Epithelial cell of proximal tubule (primary cell): ENCODE measurements around the gene ITGA4. TPM values are rescaled to one million over a fixed set of nuclear protein-coding genes. Genes with fewer than 3 reads are reported as not detected.

Source experiments
- DNase-seq: peaks from one replicate; pipeline ENCODE4 v3.0.0-alpha.2; 2011; ENCODE audit warnings: low read depth
- H3K4me3 ChIP-seq: 2 replicates; pipeline ENCODE4 v1.5.1; 2011; ENCODE audit warnings: low read depth, mild to moderate bottlenecking, low read length
- total RNA-seq: library from RNA; depleted of rRNA; stranded (reverse); fragments of >200 nt; gene quantifications from 2 replicates; pipeline ENCODE4 v1.2.3, GENCODE V29; 2015
- TF ChIP-seq, protein P1 (sequence below): conservative IDR thresholded peaks from 2 replicates; pipeline ENCODE4 v1.5.1; 2012; ENCODE audit warnings: low read depth, mild to moderate bottlenecking, low read length

The ITGA4 gene
- total RNA-seq, 1 donor from 2014 or later, result 22.5 TPM

DNA sequence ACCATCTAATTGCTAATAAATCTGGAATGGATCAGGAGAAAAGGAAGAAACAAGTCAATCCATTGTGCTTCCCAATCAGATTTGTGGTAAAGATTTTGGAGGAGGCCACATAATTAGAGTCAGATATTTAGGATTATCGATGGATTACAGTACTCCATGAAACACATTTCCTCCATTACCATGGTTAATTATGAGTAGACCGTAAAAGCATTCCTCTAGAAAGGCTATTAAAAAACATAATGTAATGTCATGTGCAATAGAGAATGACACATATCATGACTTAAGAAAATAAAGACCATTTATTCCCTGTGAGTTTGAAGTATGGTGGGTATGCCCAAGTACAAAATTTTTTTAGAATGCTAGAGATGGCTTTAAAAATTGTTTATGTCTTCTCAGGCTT is 96.1 kb downstream of the ITGA4 start:
- H3K4me3 ChIP-seq, result no peak overlapping the region
- no peak for DNase-seq
- TF ChIP-seq, protein P1, sequence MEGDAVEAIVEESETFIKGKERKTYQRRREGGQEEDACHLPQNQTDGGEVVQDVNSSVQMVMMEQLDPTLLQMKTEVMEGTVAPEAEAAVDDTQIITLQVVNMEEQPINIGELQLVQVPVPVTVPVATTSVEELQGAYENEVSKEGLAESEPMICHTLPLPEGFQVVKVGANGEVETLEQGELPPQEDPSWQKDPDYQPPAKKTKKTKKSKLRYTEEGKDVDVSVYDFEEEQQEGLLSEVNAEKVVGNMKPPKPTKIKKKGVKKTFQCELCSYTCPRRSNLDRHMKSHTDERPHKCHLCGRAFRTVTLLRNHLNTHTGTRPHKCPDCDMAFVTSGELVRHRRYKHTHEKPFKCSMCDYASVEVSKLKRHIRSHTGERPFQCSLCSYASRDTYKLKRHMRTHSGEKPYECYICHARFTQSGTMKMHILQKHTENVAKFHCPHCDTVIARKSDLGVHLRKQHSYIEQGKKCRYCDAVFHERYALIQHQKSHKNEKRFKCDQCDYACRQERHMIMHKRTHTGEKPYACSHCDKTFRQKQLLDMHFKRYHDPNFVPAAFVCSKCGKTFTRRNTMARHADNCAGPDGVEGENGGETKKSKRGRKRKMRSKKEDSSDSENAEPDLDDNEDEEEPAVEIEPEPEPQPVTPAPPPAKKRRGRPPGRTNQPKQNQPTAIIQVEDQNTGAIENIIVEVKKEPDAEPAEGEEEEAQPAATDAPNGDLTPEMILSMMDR, result no peak

DNA sequence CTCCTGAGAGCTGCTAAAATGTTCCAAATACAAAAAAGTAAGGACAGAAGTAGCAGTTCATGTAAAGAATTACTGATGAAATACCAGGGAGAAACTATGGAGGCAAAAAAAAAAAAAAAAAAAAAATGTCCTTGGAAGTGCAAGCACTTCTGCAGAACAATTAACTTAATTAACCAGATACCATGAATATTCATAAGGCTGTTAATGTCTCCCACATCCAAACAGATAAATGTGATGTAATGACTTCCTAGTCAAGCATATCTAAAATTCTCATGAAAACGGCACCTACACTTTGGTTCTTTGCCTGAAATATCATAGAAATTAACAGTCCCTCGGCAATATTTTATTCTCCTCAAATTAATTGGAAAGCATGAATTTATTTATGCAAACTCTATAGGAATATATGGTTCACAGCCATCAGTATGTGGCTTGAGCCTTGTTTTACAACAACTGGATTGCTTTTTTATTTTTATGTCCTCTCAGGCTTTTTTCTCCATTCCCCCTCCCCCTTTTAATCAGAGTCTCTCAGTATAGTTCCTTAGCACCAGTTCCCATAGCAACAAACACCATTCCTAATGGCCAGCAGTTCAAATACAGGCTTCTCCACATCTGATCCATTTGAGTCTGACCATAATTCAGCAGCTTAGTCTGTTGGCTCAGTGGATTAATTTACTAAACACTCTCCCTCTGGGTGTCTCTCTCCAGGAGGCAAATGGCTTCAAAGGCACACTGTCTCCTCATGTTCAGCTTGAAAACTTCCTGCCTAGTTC is 97.1 kb downstream of the ITGA4 start:
- TF ChIP-seq, protein P1, result no peak
- no peak overlapping the region for H3K4me3 ChIP-seq
- no peak for DNase-seq

DNA sequence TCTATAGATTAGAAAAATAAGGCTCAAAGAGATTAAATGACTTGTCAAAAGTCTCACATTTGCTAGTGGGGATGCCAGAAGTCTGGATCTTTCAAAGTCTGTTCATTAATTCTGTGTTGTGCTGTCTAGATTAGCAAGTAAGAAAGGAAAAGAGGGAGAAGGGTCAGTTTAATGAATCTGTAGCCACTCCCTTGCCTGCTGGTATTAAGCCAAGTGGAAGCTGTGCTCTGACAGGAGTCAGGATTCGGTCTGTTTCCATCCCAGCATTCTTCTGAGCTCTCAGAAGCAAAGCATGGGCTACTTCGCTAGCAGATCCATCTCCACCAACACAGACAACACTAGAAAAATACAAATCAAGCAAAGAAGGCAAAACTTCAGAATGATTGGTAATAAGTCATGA is 101.2 kb downstream of the ITGA4 start:
- TF ChIP-seq, protein P1, result no peak
- no peak overlapping the region for H3K4me3 ChIP-seq
- DNase-seq, result no peak

DNA sequence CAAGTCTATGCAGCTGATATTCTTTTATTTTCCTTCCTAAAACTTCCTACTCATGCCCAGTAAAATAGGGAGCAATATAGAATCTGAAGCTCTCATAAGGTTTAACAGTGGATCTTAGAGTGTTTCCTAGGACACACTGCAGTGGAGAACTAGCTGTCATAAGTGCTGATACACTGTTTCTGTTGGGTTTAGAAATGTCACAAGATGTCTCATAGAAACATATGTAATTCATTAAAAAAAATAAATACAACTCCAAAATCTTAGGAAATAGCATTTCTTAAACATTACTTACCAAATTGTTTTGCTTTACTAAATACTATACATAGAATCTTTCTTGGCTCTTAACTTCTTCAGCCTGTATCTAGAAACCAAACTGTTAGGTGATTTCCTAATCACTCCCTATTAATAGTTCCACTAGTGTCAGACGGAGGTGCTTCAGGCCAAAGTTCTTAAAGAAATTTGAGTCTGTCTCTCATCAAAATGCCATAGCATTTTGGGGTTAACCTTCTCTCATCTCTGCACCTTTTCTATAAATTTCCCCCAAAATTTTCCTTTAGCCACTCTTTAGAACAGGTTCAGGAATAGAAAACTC is 106.0 kb downstream of the ITGA4 start:
- no peak overlapping the region for H3K4me3 ChIP-seq
- TF ChIP-seq, protein P1, result no peak
- DNase-seq, result no peak

DNA sequence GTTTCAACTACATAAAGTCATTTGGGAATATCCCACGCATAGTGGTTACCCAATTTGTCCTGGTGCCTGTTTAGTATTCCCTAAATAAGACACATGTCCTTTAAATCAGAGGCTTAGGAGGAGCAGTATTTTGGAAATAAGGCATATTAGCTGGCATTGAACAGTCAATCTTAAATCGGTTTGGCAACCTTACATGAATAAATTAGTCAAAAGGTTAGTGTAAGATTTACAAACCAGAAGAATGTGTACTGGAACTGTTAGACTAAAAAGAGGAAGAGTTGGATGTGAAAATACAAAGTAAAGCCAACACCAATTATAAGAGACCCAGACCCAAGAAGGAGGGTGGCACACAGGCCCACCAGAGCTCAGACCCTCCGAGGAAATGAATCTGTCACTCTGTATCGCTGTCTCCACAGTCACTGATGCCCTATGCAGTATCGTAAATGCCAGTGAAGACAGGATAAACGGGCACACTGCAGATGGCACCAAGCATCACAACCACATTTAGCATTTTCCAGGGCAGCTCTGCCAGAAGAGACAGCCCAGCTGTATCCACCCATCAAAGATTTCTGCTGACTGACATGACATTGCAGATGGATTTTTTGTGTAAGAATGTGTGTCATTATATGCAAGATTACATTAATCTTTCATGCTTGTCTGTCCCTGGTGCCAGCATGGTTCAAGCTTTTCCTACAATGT is 109.3 kb downstream of the ITGA4 start:
- no peak for DNase-seq
- TF ChIP-seq, protein P1, result no peak
- H3K4me3 ChIP-seq, result no peak overlapping the region

DNA sequence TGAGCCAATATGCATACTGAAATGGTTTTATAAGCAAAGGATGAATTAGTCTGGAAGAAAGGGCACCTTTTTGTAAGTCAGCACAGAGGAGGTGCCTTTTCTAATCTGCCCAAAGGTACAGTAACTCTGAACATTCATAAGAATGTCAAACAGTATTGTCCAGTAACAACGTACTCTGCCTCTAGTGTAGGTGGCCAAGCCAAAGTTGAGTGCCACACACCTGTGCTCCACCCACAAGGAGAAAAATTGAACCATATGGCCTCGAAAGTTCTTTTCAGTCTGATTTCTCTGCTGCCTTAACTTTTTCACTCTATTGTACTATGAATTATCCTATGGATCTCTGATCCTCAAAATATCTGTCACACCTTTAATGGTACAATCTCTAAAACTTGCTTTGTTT is 112.9 kb downstream of the ITGA4 start:
- TF ChIP-seq, protein P1, result no peak
- no peak overlapping the region for H3K4me3 ChIP-seq
- DNase-seq, result no peak
